Heart left ventricle (tissue), 16 donors: ENCODE results near the gene MPG. TPM values are rescaled to one million over a fixed set of nuclear protein-coding genes. Genes with fewer than 3 reads are reported as not detected.

Experiments used
- ATAC-seq, 4 donors: fragments of 200-7000 bp; cut with Tn5 transposase; one replicate each; pipeline ENCODE4 v1.9.1; 2020 to 2022; ENCODE audit warnings: moderate library complexity in 4 of 4, mild to moderate bottlenecking in 3 of 4, moderate number of reproducible peaks in 1 of 4
- DNase-seq, 5 donors: peaks; one replicate each; pipeline ENCODE4 v3.0.0-alpha.2; 2020
- H3K27ac ChIP-seq, 12 donors: fragments of 200-600 bp; sonication (generic) in 4 of 12; one replicate each; pipeline versions ENCODE4 v1.5.0 to v1.8.0; 2016 to 2022; ENCODE audit warnings: mild to moderate bottlenecking in 2 of 12
- H3K27me3 ChIP-seq, 9 donors: fragments of 200-600 bp; sonication (generic) in 2 of 9; one replicate each; pipeline versions ENCODE4 v1.5.1 to v1.8.0; 2016 to 2022; ENCODE audit warnings: mild to moderate bottlenecking in 3 of 9
- H3K36me3 ChIP-seq, 9 donors: fragments of 200-600 bp; sonication (generic) in 2 of 9; one replicate each; pipeline versions ENCODE4 v1.5.0 to v1.8.0; 2018 to 2022; ENCODE audit warnings: mild to moderate bottlenecking in 2 of 9
- H3K4me1 ChIP-seq, 12 donors: fragments of 200-600 bp; sonication (generic) in 4 of 12; one replicate each; pipeline versions ENCODE4 v1.5.0 to v1.8.0; 2016 to 2022; ENCODE audit warnings: mild to moderate bottlenecking in 3 of 12
- H3K4me3 ChIP-seq, 12 donors: fragments of 200-600 bp; sonication (generic) in 4 of 12; one replicate each; pipeline versions ENCODE4 v1.5.0 to v1.8.0; 2017 to 2022; ENCODE audit warnings: mild to moderate bottlenecking in 9 of 12, moderate library complexity in 4 of 12
- H3K9me3 ChIP-seq, 12 donors: fragments of 200-600 bp; sonication (generic) in 4 of 12; one replicate each; pipeline versions ENCODE4 v1.5.0 to v1.8.0; 2016 to 2022; ENCODE audit warnings: mild to moderate bottlenecking in 1 of 12
- CTCF ChIP-seq, 12 donors: fragments of 200-600 bp; sonication (generic) in 4 of 12; IDR thresholded peaks; one replicate each; pipeline versions ENCODE4 v1.5.0 to v1.8.0; 2018 to 2022; ENCODE audit warnings: antibody characterized with exemption in 12 of 12, mild to moderate bottlenecking in 5 of 12
- POLR2A ChIP-seq, 2 donors: fragments of 450-650 bp; IDR thresholded peaks; one replicate each; pipeline ENCODE4 v1.6.1; 2017; ENCODE audit warnings: antibody characterized with exemption in 2 of 2, mild to moderate bottlenecking in 2 of 2, moderate library complexity in 2 of 2
- WGBS, 4 donors: extraction: QIAGEN DNeasy Blood & Tissue Kit in 2 of 4; methylation state at CpG; one replicate each; pipeline versions ENCODE4 v1.1.5 to v1.1.7; 2013 to 2018; 5-methylcytosine and 5-hydroxymethylcytosine counted together
- intact Hi-C, 10 donors: fragments of 100-400 bp; cut with DNase I; formaldehyde crosslinking; loops; one replicate each; pipeline versions ENCODE4 v1.11.1 to v1.14.2; 2022
- polyA plus RNA-seq, 2 donors: library from polyadenylated mRNA; stranded (reverse); fragments of 200-250 nt; gene quantifications; one replicate each; pipeline ENCODE4 v1.2.3, GENCODE V29; 2013
- total RNA-seq, 9 donors: library from RNA; depleted of rRNA in 2 of 9; stranded (reverse); fragments of >200 nt in 2 of 9; fragmentation: NEBNext Ultra II Directional in 3 of 9; extraction: Animal tissue kit (Norgen Biotek cat#: 25700) in 3 of 9; gene quantifications; one replicate each; pipeline versions ENCODE4 v1.1.0 to v1.2.4, GENCODE V29; 2016 to 2023
- donor health status: ischemic (EF 13 %, LVEDD 7.1; RV severe dilation, severe dysfunction).
- donor health status: healthy with polysubstance abuse.
- donor health status: DM: no; HTN: yes; CAD: no.
- donor health status: DM: no; HTN: no; CAD: no.
- donor health status: ischemic (EF 25% LVEDD 6.9; RV normal size, moderate dysfunction).
- donor health status: ischemic (EF 25% LVEDD 5.7; RV mildly dilated, moderate dysfunction).
- donor health status: healthy.
- donor health status: DM: yes; HTN: yes; CAD: no.
- donor health status: ischemic (EF 35%, LVEDD 5.7; RV mildly dilated, moderate dysfunction).
- donor health status: nonischemic (EF 11% LVEDD 7.7; RV severe dilation, severe dysfunction).
- donor health status: DM: yes; HTN: yes; CAD: no.
- donor health status: PGD.
- donor health status: ischemic (EF 29% LVEDD 5.4; RV normal size, mild dysfunction).
- donor health status: nonischemic (EF 23%, LVEDD 6.1; RV moderate dilation, normal function).

MPG gene
- total and polyA plus RNA-seq, 11 donors: 30.5 to 89.7 (median 40.3) TPM

GRCh38 chr16:61879-62281 lies 16.1 kb upstream of the MPG start:
- intact Hi-C loops: no loop called here
- peaks cover 0 to 18% (median 15%) of the 10 kb centered on the region in 12 donors for H3K4me1 ChIP-seq
- no peaks in the 10 kb centered on the region for H3K27me3 ChIP-seq
- H3K36me3 ChIP-seq: peaks cover 4 to 82% (median 77%) of the 10 kb centered on the region in 9 donors
- no peaks in the 10 kb centered on the region for H3K9me3 ChIP-seq
- ATAC-seq (no peak), DNase-seq (peak in 1 of 5 donors; percentile 51)
- no peak overlapping the region for H3K27ac ChIP-seq
- 91 to 92% (median 92%) methylated on average over 31 to 32 of the region's 32 CpGs for WGBS, 4 donors
- no peak overlapping the region for H3K4me3 ChIP-seq
- TF ChIP-seq POLR2A (IDR thresholded peaks at IDR 0.05) (no peak), CTCF (IDR thresholded peaks at IDR 0.05) (no peak)

- WGBS, 4 donors: 95 to 98% (median 96%) methylated on average over 27 to 34 of the region's 34 CpGs
- no peak overlapping the region for H3K4me3 ChIP-seq
- H3K4me1 ChIP-seq: peaks cover 0 to 24% (median 20%) of the 10 kb centered on the region in 12 donors
- intact Hi-C loops: no loop called here
- H3K9me3 ChIP-seq: no peaks in the 10 kb centered on the region
- ATAC-seq: no peak
- H3K36me3 ChIP-seq: peaks cover 4 to 77% (median 72%) of the 10 kb centered on the region in 9 donors
- no peak overlapping the region for H3K27ac ChIP-seq
- TF ChIP-seq POLR2A (IDR thresholded peaks at IDR 0.05): no peak
- TF ChIP-seq CTCF (IDR thresholded peaks at IDR 0.05): no peak
- H3K27me3 ChIP-seq: no peaks in the 10 kb centered on the region
- DNase-seq: peak in 1 of 5 donors; percentile 18
These were observed 15.6 kb upstream of the MPG start for GRCh38 chr16:62283-62967.

GRCh38 chr16:62968-63391 lies 15.0 kb upstream of the MPG start:
- TF ChIP-seq CTCF (IDR thresholded peaks at IDR 0.05) (no peak), POLR2A (IDR thresholded peaks at IDR 0.05) (no peak)
- Histone ChIP-seq H3K27me3 (no peaks in the 10 kb centered on the region), H3K9me3 (no peaks in the 10 kb centered on the region), H3K27ac (no peak overlapping the region), H3K4me1 (peaks cover 0 to 29% (median 25%) of the 10 kb centered on the region in 12 donors), H3K36me3 (peaks cover 4 to 72% (median 66%) of the 10 kb centered on the region in 9 donors), H3K4me3 (no peak overlapping the region)
- intact Hi-C loops: no loop called here
- WGBS, 4 donors: 91 to 97% (median 96%) methylated on average over 19 to 21 of the region's 21 CpGs
- DNase-seq (peak in 2 of 5 donors; percentile 16 to 22), ATAC-seq (no peak)

- H3K9me3 ChIP-seq: no peaks in the 10 kb centered on the region
- peaks cover 4 to 67% (median 61%) of the 10 kb centered on the region in 9 donors for H3K36me3 ChIP-seq
- TF ChIP-seq CTCF (IDR thresholded peaks at IDR 0.05): no peak
- no peak for TF ChIP-seq POLR2A (IDR thresholded peaks at IDR 0.05)
- 91 to 96% (median 93%) methylated on average over 12 to 16 of the region's 16 CpGs for WGBS, 4 donors
- H3K4me1 ChIP-seq: peaks cover 0 to 34% (median 28%) of the 10 kb centered on the region in 12 donors
- ATAC-seq (no peak), DNase-seq (peak in 1 of 5 donors; percentile 24)
- no peak overlapping the region for H3K4me3 ChIP-seq
- H3K27me3 ChIP-seq: no peaks in the 10 kb centered on the region
- intact Hi-C loops: no loop called here
- no peak overlapping the region for H3K27ac ChIP-seq
These were observed 14.6 kb upstream of the MPG start for GRCh38 chr16:63466-63865.
